ENCODE measurements around the gene ZNF394. TPM values are rescaled to one million over a fixed set of nuclear protein-coding genes. Genes with fewer than 3 reads are reported as not detected.

ZNF394 gene
- total RNA-seq, 1 donor from 2014 or later, result 24.4 TPM

- DNase-seq (ENCODE audit: low spot score), result no peak
These were observed 47.0 kb downstream of the ZNF394 start for GRCh38 chr7:99453105-99453504.

GRCh38 chr7:99452541-99452940 is 47.5 kb downstream of the ZNF394 start:
- no peak for DNase-seq (ENCODE audit: low spot score)

- DNase-seq (ENCODE audit: low spot score), result no peak
These were observed 48.1 kb downstream of the ZNF394 start for GRCh38 chr7:99451936-99452335.

GRCh38 chr7:99449326-99449725 is 50.8 kb downstream of the ZNF394 start:
- no peak for DNase-seq (ENCODE audit: low spot score)

- DNase-seq (ENCODE audit: low spot score), result no peak
These were observed 51.2 kb downstream of the ZNF394 start for GRCh38 chr7:99448855-99449254.

- DNase-seq (ENCODE audit: low spot score), result no peak
These were observed 52.1 kb downstream of the ZNF394 start for GRCh38 chr7:99447943-99448342.

- DNase-seq (ENCODE audit: low spot score), result no peak
These were observed 54.0 kb downstream of the ZNF394 start for GRCh38 chr7:99446096-99446495.

Other genes with a start within 250 kb of the ZNF394 start
- gene MYH16, start 227.4 kb downstream of the ZNF394 start, total RNA-seq, result not detected
- gene ARPC1A, start 174.4 kb downstream of the ZNF394 start, total RNA-seq, result 109 TPM
- 159 TPM for gene ARPC1B, start 125.6 kb downstream of the ZNF394 start, total RNA-seq
- 88.8 TPM for gene PDAP1, start 91.7 kb downstream of the ZNF394 start, total RNA-seq
- gene BUD31, start 91.3 kb downstream of the ZNF394 start, total RNA-seq, result 68.2 TPM
- 11.7 TPM for gene PTCD1, start 61.5 kb downstream of the ZNF394 start, total RNA-seq
- 54.7 TPM for gene CPSF4, start 61.3 kb downstream of the ZNF394 start, total RNA-seq
- gene ATP5MF, start 34.1 kb downstream of the ZNF394 start, total RNA-seq, result 256 TPM
- 7.8 TPM for gene ZNF789, start 27.4 kb downstream of the ZNF394 start, total RNA-seq
- 5.7 TPM for gene ZKSCAN5, start 4.4 kb upstream of the ZNF394 start, total RNA-seq
- gene FAM200A, start 51.8 kb upstream of the ZNF394 start, total RNA-seq, result 2.5 TPM
- gene ZNF655, start 58.4 kb upstream of the ZNF394 start, total RNA-seq, result 78.2 TPM
- 0.55 TPM for gene TMEM225B, start 98.0 kb upstream of the ZNF394 start, total RNA-seq
- gene ZSCAN25, start 116.7 kb upstream of the ZNF394 start, total RNA-seq, result 10.9 TPM
- 96.8 TPM for gene CYP3A5, start 179.7 kb upstream of the ZNF394 start, total RNA-seq
- gene CYP3A7, start 234.9 kb upstream of the ZNF394 start, total RNA-seq, result not detected

All from mesenteric fat pad (tissue), 1 donor.